Measurements from ENCODE around the gene GNAQ. TPM values are rescaled to one million over a fixed set of nuclear protein-coding genes. Genes with fewer than 3 reads are reported as not detected.
"Not testable (repeated sequence)": the region's sequence is repeated elsewhere in the genome, so short reads cannot be mapped to it uniquely, and the experiment has no call there.

The GNAQ gene
- total RNA-seq, result 36.1 and 55.2 TPM in 2 replicates

DNA sequence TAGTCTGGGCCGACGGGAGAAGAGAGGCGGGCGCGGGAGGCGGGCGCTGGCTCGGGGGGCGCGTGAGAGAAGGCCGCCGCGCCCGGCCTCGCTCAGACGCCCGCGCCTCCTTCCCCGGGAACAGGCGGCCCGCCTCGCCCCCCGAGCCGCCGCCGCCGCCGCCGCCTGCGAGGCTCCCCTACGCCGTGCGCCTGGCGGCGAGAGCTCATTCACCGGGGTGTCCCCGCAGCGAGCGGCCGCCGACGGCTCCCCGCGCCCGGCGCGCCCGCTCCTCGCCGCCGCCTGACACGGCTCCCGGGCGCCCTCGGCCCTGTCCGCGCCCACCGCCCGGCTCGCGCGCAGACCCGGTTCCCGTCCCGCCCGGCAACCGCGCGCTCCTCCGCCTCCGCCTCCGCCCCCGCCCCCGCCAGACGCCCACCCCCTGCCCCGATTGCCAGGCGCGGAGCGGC, at the start of gene GNAQ:
GNAQ (minus strand) TSS at position 368 of the 449 bp plus-strand sequence. CDS start 576 bp downstream, outside the sequence.
- DNase-seq (ENCODE audit: extremely low read depth, low read depth, low spot score), result no peak

DNA sequence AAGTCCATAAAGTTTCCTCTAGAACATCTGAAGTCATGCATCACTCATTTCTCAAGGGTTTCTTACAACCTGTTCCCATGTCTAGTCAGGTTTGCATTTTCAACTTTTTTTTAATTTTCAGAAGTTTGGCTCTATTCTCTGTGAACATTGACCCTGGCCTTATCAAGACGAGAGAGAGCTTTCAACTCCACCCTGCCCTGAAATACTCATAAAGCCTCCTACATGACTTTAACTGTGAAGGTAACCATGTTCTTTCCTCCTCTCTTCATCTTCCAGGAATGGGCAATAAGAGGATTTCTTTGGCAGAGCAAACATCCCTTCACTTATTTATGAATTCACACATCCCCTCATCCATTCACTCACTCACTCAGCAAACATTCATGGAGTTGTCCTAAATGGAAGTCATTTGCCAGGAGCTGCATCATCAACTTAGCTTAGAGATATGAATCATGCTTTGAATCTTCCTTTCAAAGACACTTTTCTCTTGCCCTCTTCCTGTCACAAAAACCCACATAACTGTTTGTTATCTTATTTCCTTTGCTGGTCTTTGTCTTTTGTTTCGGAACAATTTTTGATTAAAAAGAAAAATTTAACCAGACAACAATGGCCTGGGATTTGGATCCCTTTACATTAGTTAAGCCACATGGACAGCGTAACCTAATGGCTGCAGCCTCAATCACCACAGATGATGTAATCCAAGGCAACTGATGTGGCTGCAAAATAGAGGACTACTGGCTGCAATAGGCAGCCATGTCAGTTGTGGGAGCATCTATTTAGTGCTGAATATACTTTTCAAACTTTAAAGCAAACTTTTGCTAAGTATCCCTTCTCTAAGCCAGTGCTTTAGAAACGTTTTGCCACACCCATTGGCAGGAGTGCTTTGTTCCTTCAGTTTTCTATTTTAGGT, 43.0 kb upstream of the GNAQ start:
- DNase-seq (ENCODE audit: extremely low read depth, low read depth, low spot score), result no peak

- DNase-seq (ENCODE audit: extremely low read depth, low read depth, low spot score), result no peak
Measured at GRCh38 chr9:78073722-78074121, 42.1 kb upstream of the GNAQ start.

- DNase-seq (ENCODE audit: extremely low read depth, low read depth, low spot score), result no peak
Measured at GRCh38 chr9:78072586-78073199, 41.1 kb upstream of the GNAQ start.

DNA sequence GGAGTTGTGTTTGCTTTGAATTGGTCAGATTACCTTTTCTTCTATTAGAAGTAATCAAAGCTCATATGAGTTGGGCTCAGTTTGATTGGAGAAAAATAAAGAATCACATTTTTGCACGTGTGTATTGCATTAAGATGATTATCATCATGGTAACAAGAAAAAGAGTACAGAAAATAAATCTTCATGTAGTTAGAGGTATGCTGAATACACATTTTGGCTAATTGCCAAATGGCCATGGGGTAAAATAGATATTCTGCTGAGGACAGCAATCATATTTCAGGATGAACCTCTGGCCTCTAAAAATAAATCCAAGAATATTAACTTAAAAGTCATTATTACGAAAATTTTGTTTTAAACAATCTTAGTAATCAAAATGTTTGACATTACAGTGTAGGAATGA, 38.9 kb upstream of the GNAQ start:
- no peak for DNase-seq (ENCODE audit: extremely low read depth, low read depth, low spot score)

DNA sequence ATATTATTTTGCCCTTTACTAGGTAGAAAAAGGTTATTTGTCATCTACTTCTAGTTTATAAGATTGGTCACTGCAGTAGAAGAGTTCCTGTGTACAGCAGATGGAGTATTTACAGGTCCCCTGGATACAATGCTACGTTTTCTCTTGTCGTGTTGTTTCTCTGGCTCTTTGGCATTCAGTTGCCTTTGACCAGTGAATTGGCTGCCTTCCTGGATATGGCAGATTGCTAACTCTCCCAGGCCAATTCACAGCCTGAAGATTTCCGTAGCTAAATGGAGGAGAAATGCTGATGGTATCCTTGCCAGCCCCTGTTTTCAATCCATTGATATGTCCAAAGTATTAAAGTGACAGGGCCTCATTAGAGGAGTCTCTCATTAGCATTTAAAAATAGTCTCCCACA, 32.5 kb upstream of the GNAQ start:
- no peak for DNase-seq (ENCODE audit: extremely low read depth, low read depth, low spot score)

DNA sequence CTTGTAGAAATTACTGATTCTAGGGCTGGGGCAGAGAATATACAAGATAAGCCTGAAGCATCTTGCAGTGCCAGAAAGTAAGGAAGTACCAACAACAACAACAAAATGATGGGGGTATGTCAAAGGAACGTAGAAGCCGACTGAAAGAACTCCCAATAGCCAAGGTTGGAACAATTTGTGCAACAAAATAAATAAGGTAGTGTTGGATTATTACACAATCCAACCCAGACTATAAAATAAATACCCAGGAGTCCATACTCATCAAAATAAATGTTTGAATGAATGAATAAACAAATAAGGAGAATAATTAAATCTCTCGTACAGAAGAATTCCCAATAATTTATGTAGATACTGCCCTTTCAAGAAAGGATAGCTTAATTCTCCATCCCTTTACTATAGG, 31.1 kb upstream of the GNAQ start:
- no peak for DNase-seq (ENCODE audit: extremely low read depth, low read depth, low spot score)

GRCh38 chr9:78054218-78054617, 22.6 kb upstream of the GNAQ start:
- not testable (repeated sequence) for DNase-seq (ENCODE audit: extremely low read depth, low read depth, low spot score)

DNA sequence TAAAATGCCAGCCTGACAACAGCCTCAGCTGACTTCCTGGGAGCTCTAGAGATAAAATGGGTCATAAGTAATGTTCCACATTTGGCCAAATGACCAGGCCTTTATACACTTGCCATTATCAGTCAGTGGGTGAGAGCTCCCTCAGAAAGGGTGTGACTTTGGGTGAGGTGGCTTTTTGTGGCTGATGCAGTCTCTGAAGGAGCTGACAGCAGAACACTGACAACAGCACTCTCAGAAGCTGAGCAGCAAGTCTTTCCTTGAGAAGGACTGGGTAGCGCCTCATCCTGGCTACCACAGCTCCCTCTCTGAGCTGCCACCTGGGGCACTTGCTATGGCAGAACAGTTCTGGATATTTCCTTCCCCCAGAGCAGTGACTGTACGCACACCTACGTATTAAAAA, 22.0 kb upstream of the GNAQ start:
- no peak for DNase-seq (ENCODE audit: extremely low read depth, low read depth, low spot score)

GRCh38 chr9:78050421-78050820, 18.8 kb upstream of the GNAQ start:
- DNase-seq (ENCODE audit: extremely low read depth, low read depth, low spot score), result no peak

DNA sequence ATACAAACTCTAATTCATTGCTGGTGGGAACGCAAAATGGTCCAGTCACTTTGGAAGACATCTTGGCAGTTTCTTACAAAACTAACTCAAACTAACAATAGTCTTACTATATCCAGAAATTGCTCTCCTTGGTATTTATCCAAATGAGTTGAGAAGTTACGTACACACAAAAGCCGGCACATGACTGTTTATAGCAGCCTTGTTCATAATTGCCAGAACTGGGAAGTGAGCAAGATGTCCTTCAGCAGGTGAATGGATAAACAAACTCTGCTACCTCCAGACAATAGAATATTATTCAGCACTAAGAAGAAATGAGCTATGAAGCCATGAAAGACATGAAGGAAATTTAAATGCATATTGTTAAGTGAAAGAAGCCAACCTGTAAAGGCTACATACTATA, 17.9 kb upstream of the GNAQ start:
- DNase-seq (ENCODE audit: extremely low read depth, low read depth, low spot score), result no peak

DNA sequence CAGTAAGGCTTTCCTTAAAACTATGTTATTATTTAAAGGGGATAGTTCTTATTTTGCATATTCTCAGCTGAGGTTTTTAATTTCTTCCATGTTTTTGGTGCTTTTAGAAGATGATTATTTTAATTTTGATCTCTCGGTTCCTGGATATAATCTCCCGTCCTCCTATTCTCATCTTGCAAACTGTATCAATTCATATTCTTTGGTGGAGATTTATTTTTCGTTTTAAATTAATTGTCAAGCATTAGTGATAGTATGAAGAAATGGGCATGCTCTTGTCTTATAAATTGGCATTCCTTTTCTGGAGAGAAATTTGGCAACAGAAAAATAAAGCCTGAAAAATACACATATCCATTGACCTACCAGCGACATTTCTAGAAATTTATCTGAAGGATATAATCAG, 15.5 kb upstream of the GNAQ start:
- no peak for DNase-seq (ENCODE audit: extremely low read depth, low read depth, low spot score)

DNA sequence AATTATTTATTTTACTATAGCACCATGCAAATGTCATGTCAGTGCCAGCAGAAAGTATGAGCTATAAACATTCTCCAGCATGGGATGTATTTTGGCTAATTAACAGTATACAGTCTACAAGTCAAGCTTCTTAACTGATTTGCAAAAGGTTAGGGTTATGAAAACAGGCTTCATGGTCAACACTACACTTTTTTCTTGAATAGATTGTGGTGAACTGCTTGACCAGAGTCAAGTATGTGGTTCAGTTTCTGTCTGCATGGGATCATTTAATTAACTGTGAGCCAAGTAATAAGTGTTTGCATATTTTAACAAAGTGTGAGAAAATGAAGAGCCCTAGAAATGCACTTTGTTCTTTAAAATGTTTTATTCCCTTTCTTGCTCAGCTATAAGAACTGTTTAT, 14.5 kb upstream of the GNAQ start:
- DNase-seq (ENCODE audit: extremely low read depth, low read depth, low spot score), result no peak

GRCh38 chr9:78044886-78045285, 13.3 kb upstream of the GNAQ start:
- no peak for DNase-seq (ENCODE audit: extremely low read depth, low read depth, low spot score)

GRCh38 chr9:78044189-78044588, 12.6 kb upstream of the GNAQ start:
- DNase-seq (ENCODE audit: extremely low read depth, low read depth, low spot score), result no peak

GRCh38 chr9:78041971-78042370, 10.4 kb upstream of the GNAQ start:
- no peak for DNase-seq (ENCODE audit: extremely low read depth, low read depth, low spot score)

DNA sequence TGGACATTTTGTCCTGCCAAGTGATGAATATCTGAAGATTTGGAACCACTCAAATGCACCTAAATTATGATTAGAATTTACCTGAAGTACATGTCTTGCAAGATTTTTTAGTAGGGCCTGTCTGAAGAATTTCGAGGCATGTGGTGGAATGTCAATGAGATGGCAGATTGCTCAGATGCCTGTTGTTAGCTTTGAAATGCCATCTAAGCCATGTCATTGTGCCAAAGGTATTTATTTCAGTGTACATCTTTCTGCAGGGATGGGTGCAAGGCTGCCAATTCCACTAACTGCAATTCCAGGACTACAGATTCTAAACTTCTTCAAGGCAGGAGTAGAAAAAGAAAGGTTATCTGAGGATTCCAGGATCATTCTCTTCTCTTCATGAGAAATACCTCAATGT, 9.1 kb upstream of the GNAQ start:
- no peak for DNase-seq (ENCODE audit: extremely low read depth, low read depth, low spot score)

DNA sequence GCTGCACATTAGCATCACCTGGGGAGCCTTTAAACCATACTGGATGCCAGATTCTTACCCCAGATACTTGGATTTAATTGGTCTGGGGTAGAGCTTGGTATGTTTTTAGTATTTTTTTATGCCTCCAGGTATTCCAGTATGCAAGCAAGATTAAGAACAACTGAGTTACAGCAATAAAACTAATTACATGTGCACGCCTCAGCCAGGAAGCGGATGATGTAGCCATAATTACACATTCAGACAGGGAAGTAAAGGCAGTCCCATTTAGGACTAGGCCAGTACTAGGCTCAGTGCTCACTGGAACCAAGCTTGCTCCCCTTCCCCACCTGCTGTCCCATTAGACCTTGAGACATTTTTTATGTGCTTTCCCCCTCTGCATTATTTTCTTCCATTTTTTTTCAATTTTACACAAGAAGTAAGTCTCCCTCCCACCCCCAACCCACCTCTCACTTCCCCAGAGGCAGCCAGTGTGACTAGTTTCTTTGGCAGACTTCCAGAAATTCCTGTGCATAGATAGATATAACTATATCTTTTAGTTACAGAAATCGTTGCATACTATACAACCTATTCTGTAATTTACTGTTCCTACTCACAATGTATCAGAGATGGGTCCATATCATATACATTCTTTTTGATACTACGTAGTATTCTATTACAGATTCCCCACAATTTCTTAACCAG, 7.1 kb upstream of the GNAQ start:
- DNase-seq (ENCODE audit: extremely low read depth, low read depth, low spot score), result no peak

- DNase-seq (ENCODE audit: extremely low read depth, low read depth, low spot score), result peak; percentile 75
Measured at GRCh38 chr9:78035383-78035993, 3.9 kb upstream of the GNAQ start.

DNA sequence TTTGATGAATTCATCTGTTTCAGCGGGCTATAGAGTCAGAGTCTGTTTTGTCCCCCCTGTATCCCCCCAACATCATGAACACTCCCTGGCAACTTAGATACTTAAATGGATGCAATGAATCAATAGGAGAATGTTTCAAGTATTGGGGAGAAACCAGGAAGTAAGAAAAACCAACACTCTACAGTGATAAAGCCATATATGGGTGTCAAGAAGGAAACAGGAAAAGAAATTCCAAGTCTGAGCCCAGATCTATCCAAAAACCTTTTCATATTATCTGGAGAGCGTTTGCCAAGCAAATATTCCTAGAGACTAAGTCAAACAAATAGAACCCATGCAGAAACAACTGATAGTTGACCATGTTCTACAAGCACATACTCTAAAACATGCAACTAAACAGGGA, 2.3 kb upstream of the GNAQ start:
- DNase-seq (ENCODE audit: extremely low read depth, low read depth, low spot score), result no peak
